Measurements from ENCODE around the gene TCF12.

Gene TCF12

DNA sequence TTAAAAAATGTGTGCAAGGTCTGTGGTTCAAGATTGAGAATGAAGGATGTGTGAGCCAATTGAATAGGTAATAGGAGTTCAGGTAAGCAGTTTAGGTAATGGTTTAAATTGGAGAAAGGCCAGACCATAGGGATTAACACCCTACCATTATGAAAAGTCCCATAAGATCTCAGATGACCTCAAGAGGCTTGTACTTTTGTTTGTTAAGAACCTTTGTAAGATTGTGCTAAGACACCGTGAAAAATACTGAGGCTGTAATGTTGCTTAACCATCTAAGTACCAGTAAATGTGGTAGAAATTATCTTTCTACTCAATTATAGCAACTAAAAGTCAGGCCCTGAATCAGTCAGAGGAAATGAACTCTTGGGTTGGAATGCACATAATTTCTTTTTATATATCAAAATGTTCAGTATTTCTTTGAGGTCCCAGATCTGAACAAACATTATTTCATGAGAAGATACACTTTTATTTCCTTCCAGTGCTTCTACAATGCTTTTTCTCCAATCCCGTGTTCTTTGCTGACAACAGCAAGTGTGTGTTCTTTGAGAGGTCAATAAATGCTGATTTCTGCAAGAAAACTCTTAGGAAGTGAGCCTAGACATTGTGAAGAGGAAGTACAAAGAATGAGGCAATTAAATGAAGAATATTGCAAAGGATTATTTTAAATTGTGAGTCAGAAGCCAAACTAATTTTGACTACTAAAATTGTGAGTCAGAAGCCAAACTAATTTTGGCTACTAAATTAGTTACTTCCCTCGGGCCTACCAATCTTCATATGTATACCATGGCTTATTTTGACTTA, 66.4 kb downstream of the TCF12 start:
- Histone ChIP-seq H3K4me3 (ENCODE audit: insufficient read depth, low read depth, low read length) (no peak overlapping the region), H3K36me3 (ENCODE audit: control insufficient read depth, insufficient read depth, low read length) (no peaks in the 10 kb centered on the region), H3K9me3 (ENCODE audit: control insufficient read depth, low read length) (no peaks in the 10 kb centered on the region), H3K27me3 (ENCODE audit: control insufficient read depth, insufficient read depth, low read length, poor library complexity, severe bottlenecking) (no peaks in the 10 kb centered on the region), H3K4me1 (ENCODE audit: control insufficient read depth, insufficient read depth, low read length) (peaks cover 3% of the 10 kb centered on the region), H3K27ac (ENCODE audit: insufficient read depth, low read depth, low read length, poor library complexity, severe bottlenecking) (no peak overlapping the region)
- 89 to 91% methylated on average over 2 of the region's 3 CpGs for WGBS, 2 experiments

DNA sequence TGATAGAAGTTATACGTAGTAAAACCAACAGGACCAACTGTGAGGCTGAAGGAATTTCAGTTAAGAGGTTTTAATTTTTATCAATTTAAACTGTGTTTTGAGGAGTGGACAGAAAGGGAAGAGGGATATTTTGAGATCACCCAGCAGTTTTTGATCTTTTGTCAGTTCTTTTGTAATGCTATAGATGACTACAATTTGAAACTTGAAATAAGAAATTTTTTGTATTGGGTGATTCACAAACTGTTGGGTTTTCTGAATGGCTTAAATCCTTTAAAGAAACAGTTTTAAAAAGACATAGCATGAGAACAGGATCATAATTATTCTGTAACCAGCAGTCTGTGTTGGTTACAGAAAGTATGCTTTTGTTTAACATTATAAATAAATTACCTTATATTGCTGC, 67.4 kb downstream of the TCF12 start:
- no peak overlapping the region for H3K4me3 ChIP-seq (ENCODE audit: insufficient read depth, low read depth, low read length)
- H3K27ac ChIP-seq (ENCODE audit: insufficient read depth, low read depth, low read length, poor library complexity, severe bottlenecking), result no peak overlapping the region
- peaks cover 3% of the 10 kb centered on the region for H3K4me1 ChIP-seq (ENCODE audit: control insufficient read depth, insufficient read depth, low read length)
- 43 to 69% methylated on average over 1 of the region's 1 CpG for WGBS, 2 experiments
- H3K36me3 ChIP-seq (ENCODE audit: control insufficient read depth, insufficient read depth, low read length), result no peaks in the 10 kb centered on the region
- H3K9me3 ChIP-seq (ENCODE audit: control insufficient read depth, low read length), result no peaks in the 10 kb centered on the region
- H3K27me3 ChIP-seq (ENCODE audit: control insufficient read depth, insufficient read depth, low read length, poor library complexity, severe bottlenecking), result no peaks in the 10 kb centered on the region

DNA sequence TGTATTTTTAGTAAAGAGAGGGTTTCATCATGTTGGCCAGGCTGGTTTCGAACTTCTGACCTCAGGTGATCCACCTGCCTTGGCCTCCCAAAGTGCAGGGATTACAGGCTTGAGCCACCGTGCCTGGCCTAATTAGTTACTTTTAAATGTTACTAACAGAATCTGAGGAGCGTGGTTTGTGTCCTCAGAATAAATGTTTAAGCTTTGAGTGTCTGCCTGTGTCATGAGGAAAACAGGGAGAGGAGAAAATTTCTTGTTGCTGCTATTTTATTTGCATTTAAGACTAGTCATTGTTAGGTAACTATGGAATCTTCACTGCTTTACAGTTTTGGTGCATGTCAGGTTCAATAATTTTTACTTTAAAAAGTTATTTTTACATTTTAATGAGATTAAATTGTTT, 68.8 kb downstream of the TCF12 start:
- Histone ChIP-seq H3K9me3 (ENCODE audit: control insufficient read depth, low read length) (no peaks in the 10 kb centered on the region), H3K4me1 (ENCODE audit: control insufficient read depth, insufficient read depth, low read length) (peaks cover 3% of the 10 kb centered on the region), H3K27ac (ENCODE audit: insufficient read depth, low read depth, low read length, poor library complexity, severe bottlenecking) (no peak overlapping the region), H3K36me3 (ENCODE audit: control insufficient read depth, insufficient read depth, low read length) (no peaks in the 10 kb centered on the region), H3K4me3 (ENCODE audit: insufficient read depth, low read depth, low read length) (no peak overlapping the region), H3K27me3 (ENCODE audit: control insufficient read depth, insufficient read depth, low read length, poor library complexity, severe bottlenecking) (no peaks in the 10 kb centered on the region)
- WGBS, 2 experiments, result 79 to 84% methylated on average over 3 of the region's 3 CpGs

DNA sequence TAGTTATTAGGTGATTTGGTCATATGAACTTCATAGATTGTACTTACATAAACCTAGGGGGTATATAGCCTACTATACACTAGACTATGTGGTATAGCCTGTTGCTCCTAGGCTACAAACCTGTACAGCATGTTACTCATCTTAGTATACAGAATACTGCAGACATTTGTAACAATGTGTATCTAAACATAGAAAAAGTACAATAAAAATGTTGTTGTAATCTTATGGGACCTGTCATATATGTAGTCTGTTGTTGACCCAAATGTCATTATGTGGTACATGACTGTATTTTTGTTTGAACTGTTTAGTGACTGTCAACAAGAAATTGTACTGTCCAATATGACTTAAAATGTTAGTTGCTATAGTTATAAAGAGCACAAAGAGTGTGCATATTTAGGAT, 69.8 kb downstream of the TCF12 start:
- Histone ChIP-seq H3K27ac (ENCODE audit: insufficient read depth, low read depth, low read length, poor library complexity, severe bottlenecking) (no peak overlapping the region), H3K36me3 (ENCODE audit: control insufficient read depth, insufficient read depth, low read length) (no peaks in the 10 kb centered on the region), H3K9me3 (ENCODE audit: control insufficient read depth, low read length) (no peaks in the 10 kb centered on the region), H3K4me1 (ENCODE audit: control insufficient read depth, insufficient read depth, low read length) (peaks cover 3% of the 10 kb centered on the region), H3K4me3 (ENCODE audit: insufficient read depth, low read depth, low read length) (no peak overlapping the region), H3K27me3 (ENCODE audit: control insufficient read depth, insufficient read depth, low read length, poor library complexity, severe bottlenecking) (no peaks in the 10 kb centered on the region)

DNA sequence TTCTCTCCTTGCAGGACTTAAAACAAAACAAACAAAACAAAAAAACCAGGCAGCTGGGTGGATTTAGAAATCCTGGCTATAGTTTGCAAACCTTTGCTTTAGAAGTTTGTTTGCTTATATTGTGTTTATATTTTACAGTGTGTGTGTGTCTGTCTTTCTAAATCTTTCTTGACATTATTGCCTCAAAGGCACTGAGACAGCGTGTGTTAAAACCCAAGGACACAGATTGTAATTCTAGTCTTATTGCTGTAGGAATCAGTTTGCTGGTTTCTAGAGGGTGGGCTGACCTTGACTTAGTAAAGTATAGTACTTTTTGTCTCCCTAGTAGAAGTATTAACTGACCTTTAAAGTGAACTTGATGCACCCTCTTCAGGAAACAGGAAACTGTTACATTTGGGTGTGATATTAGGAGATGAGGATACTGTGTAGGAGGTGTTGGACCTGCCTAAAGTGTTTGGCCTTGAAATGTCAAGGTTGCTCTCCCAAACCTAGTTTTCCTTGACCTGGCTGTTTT, 71.0 kb downstream of the TCF12 start:
- Histone ChIP-seq H3K4me3 (ENCODE audit: insufficient read depth, low read depth, low read length) (no peak overlapping the region), H3K27me3 (ENCODE audit: control insufficient read depth, insufficient read depth, low read length, poor library complexity, severe bottlenecking) (no peaks in the 10 kb centered on the region), H3K36me3 (ENCODE audit: control insufficient read depth, insufficient read depth, low read length) (no peaks in the 10 kb centered on the region), H3K9me3 (ENCODE audit: control insufficient read depth, low read length) (no peaks in the 10 kb centered on the region), H3K27ac (ENCODE audit: insufficient read depth, low read depth, low read length, poor library complexity, severe bottlenecking) (no peak overlapping the region), H3K4me1 (ENCODE audit: control insufficient read depth, insufficient read depth, low read length) (no peaks in the 10 kb centered on the region)
- WGBS, 2 experiments, result 86 to 94% methylated on average over 1 of the region's 1 CpG

DNA sequence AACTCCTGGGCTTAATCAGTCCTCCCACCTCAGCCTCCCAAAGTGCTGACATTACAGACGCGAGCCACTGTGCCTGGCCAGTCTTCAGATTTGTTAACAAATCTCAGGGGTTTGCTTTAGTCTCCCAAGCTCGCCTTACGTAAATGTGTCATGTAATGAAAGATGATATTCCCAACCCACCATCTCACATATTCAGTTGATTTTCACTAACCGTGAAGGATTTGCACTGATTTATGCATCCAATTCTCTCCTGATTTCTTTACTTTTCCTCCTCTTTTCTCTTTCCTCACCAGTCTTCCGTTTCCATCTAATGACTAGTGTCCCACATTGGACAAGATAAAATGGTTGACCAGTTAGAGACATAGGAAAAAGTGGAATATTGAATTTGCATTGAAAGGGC, 72.6 kb downstream of the TCF12 start:
- Histone ChIP-seq H3K9me3 (ENCODE audit: control insufficient read depth, low read length) (no peaks in the 10 kb centered on the region), H3K27ac (ENCODE audit: insufficient read depth, low read depth, low read length, poor library complexity, severe bottlenecking) (no peak overlapping the region), H3K4me3 (ENCODE audit: insufficient read depth, low read depth, low read length) (no peak overlapping the region), H3K27me3 (ENCODE audit: control insufficient read depth, insufficient read depth, low read length, poor library complexity, severe bottlenecking) (no peaks in the 10 kb centered on the region), H3K4me1 (ENCODE audit: control insufficient read depth, insufficient read depth, low read length) (no peaks in the 10 kb centered on the region), H3K36me3 (ENCODE audit: control insufficient read depth, insufficient read depth, low read length) (no peaks in the 10 kb centered on the region)
- 93 to 94% methylated on average over 5 to 6 of the region's 6 CpGs for WGBS, 2 experiments

DNA sequence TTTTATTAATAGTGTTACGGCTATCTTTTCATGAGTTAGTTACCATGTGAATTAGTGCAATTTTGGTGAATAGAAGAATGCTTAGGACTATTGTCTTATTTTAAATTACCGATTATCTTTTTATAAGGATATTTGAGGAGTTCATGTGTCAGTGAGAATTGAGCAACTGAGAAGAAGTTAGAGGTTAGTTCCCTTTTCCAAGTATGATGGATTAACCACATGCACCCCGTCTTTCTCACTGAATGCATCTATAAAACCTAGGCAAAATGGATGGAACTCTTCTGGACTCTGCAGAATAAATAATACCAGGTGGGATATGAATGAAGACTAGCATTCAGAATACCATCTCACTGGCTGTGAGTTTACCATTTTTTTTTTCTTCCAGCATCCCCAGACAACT, 74.3 kb downstream of the TCF12 start:
- 95 to 100% methylated on average over 3 of the region's 3 CpGs for WGBS, 2 experiments
- H3K4me1 ChIP-seq (ENCODE audit: control insufficient read depth, insufficient read depth, low read length), result no peaks in the 10 kb centered on the region
- no peaks in the 10 kb centered on the region for H3K9me3 ChIP-seq (ENCODE audit: control insufficient read depth, low read length)

DNA sequence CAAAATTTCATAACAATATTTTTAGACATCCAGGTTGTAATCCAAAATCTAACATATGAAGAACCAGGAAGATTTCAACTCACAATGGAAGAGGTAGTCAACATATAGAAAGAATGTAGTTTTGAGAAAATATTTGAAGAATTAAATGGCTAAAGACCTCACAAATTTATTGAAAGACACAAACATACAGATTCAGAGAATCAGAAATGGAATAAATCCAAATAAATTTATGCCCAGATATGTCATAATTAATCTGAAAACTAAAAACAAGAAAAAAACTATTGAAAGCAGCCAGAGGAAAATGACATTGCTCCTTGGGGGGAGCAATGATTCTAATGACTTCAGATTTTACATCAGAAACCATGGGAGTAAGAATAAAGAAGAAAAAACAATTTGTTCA, 75.8 kb downstream of the TCF12 start:
- Histone ChIP-seq H3K4me3 (ENCODE audit: insufficient read depth, low read depth, low read length) (no peak overlapping the region), H3K4me1 (ENCODE audit: control insufficient read depth, insufficient read depth, low read length) (no peaks in the 10 kb centered on the region), H3K27ac (ENCODE audit: insufficient read depth, low read depth, low read length, poor library complexity, severe bottlenecking) (no peak overlapping the region), H3K9me3 (ENCODE audit: control insufficient read depth, low read length) (no peaks in the 10 kb centered on the region), H3K27me3 (ENCODE audit: control insufficient read depth, insufficient read depth, low read length, poor library complexity, severe bottlenecking) (no peaks in the 10 kb centered on the region), H3K36me3 (ENCODE audit: control insufficient read depth, insufficient read depth, low read length) (no peaks in the 10 kb centered on the region)

More for the DNA sequence above, 74.3 kb downstream of the TCF12 start:
- H3K36me3 ChIP-seq (ENCODE audit: control insufficient read depth, insufficient read depth, low read length), result no peaks in the 10 kb centered on the region
- no peaks in the 10 kb centered on the region for H3K27me3 ChIP-seq (ENCODE audit: control insufficient read depth, insufficient read depth, low read length, poor library complexity, severe bottlenecking)
- no peak overlapping the region for H3K4me3 ChIP-seq (ENCODE audit: insufficient read depth, low read depth, low read length)
- H3K27ac ChIP-seq (ENCODE audit: insufficient read depth, low read depth, low read length, poor library complexity, severe bottlenecking), result no peak overlapping the region

DNA sequence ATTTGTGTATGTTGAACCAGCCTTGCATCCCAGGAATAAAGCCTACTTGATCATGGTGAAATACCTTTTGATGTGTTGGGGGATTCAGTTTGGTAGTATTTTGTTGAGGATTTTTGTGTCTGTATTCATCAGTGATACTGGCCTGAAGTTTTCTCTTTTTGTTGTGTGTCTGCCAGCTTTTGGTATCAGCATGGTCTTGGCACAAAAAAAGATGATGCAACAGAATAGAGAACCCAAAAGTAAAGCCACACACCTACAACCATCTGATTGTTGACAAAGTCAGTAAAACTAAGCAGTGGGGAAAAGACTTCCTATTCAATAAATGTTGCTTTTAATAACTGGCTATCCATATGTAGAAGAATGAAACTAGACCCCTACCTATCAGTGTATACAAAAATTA, 77.6 kb downstream of the TCF12 start:
- no peaks in the 10 kb centered on the region for H3K36me3 ChIP-seq (ENCODE audit: control insufficient read depth, insufficient read depth, low read length)
- no peaks in the 10 kb centered on the region for H3K27me3 ChIP-seq (ENCODE audit: control insufficient read depth, insufficient read depth, low read length, poor library complexity, severe bottlenecking)
- H3K4me3 ChIP-seq (ENCODE audit: insufficient read depth, low read depth, low read length), result no peak overlapping the region
- H3K27ac ChIP-seq (ENCODE audit: insufficient read depth, low read depth, low read length, poor library complexity, severe bottlenecking), result no peak overlapping the region
- H3K4me1 ChIP-seq (ENCODE audit: control insufficient read depth, insufficient read depth, low read length), result no peaks in the 10 kb centered on the region
- no peaks in the 10 kb centered on the region for H3K9me3 ChIP-seq (ENCODE audit: control insufficient read depth, low read length)

DNA sequence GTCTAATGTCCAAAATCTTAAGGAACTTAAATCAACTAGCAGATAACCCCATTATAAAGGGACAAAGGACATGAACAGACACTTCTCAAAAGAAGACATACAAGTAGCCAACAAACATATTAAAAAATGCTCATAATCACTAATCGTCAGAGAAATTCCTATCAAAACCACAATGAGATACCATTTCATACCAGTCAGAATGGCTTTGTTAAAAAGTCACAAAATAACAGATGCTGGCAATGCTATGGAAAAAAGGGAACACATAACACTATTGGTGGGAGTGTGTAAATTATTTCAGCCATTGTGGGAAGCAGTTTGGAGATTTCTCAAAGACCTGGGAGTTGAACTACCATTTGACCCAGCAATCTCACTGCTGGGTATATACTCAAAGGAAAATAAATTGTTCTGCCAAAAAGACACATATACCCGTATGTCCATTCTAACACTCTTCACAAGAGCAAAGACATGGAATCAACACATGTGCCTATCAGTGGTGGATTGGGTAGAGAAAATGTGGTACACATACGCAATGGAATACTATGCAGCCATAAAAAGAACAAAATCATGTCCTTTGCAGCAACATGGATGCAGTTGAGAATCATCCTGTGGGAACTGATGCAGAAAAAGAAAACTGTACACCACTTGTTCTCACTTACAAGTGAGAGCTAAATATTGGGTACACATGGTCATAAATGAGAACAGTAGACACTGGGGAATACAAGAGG, 78.5 kb downstream of the TCF12 start:
- Histone ChIP-seq H3K4me1 (ENCODE audit: control insufficient read depth, insufficient read depth, low read length) (no peaks in the 10 kb centered on the region), H3K27ac (ENCODE audit: insufficient read depth, low read depth, low read length, poor library complexity, severe bottlenecking) (no peak overlapping the region)
- WGBS, 2 experiments, result 75 to 81% methylated on average over 2 of the region's 3 CpGs

More for the DNA sequence above, 78.5 kb downstream of the TCF12 start:
- Histone ChIP-seq H3K4me3 (ENCODE audit: insufficient read depth, low read depth, low read length) (no peak overlapping the region), H3K9me3 (ENCODE audit: control insufficient read depth, low read length) (no peaks in the 10 kb centered on the region), H3K27me3 (ENCODE audit: control insufficient read depth, insufficient read depth, low read length, poor library complexity, severe bottlenecking) (no peaks in the 10 kb centered on the region), H3K36me3 (ENCODE audit: control insufficient read depth, insufficient read depth, low read length) (no peaks in the 10 kb centered on the region)
